Skeletal muscle satellite cell (primary cell): ENCODE results near the gene ARAF. TPM values are rescaled to one million over a fixed set of nuclear protein-coding genes. Genes with fewer than 3 reads are reported as not detected.
"Not testable (repeated sequence)": the region's sequence is repeated elsewhere in the genome, so short reads cannot be mapped to it uniquely, and the experiment has no call there.

Experiments used
- H3K27me3 ChIP-seq: 2 replicates; pipeline ENCODE4 v1.7.0; 2013; ENCODE audit warnings: low read length; ENCODE audit not compliant: control insufficient read depth, insufficient read depth
- H3K36me3 ChIP-seq: 2 replicates; pipeline ENCODE4 v1.7.0; 2013; ENCODE audit warnings: mild to moderate bottlenecking, control low read depth, low read length; ENCODE audit not compliant: insufficient read depth
- H3K4me1 ChIP-seq: 2 replicates; pipeline ENCODE4 v1.7.0; 2013; ENCODE audit warnings: low read length; ENCODE audit not compliant: control insufficient read depth, insufficient read depth
- H3K4me2 ChIP-seq: 2 replicates; pipeline ENCODE4 v1.7.0; 2013; ENCODE audit warnings: mild to moderate bottlenecking, low read length
- H3K4me3 ChIP-seq: 2 replicates; pipeline ENCODE4 v1.7.0; 2013; ENCODE audit warnings: low read length
- H3K9ac ChIP-seq: 2 replicates; pipeline ENCODE4 v1.7.0; 2013; ENCODE audit warnings: mild to moderate bottlenecking, low read depth, low read length, moderate library complexity
- H3K9me3 ChIP-seq: replicated peaks from 2 replicates; pipeline ENCODE4 v1.7.0; 2013; ENCODE audit warnings: mild to moderate bottlenecking, control low read depth, low read length
- total RNA-seq: library from RNA; depleted of rRNA; stranded (reverse); fragments of >200 nt; gene quantifications from 2 replicates; pipeline ENCODE4 v1.2.3, GENCODE V29; 2012; rRNA removed

The ARAF gene
- total RNA-seq, result 10.6 and 19.9 TPM in 2 replicates

GRCh38 chrX:47560934-47561658 is at the start of gene ARAF:
TSS of gene ARAF (plus strand) at chrX:47561205. CDS start at chrX:47562968, 1,763 bp downstream.
- peak within 1 kb of the TSS; percentile 90 for H3K4me2 ChIP-seq
- H3K27me3 ChIP-seq, result no peaks in the 10 kb centered on the region
- peak within 1 kb of the TSS; percentile 84 for H3K4me3 ChIP-seq
- peaks cover 18% of the 10 kb centered on the region for H3K4me1 ChIP-seq
- H3K9me3 ChIP-seq, result no peaks in the 10 kb centered on the region
- H3K36me3 ChIP-seq, result peaks cover 18% of the 10 kb centered on the region
- H3K9ac ChIP-seq, result peak within 1 kb of the TSS; percentile 94

- Histone ChIP-seq H3K4me2 (peak overlapping the region; percentile 61), H3K4me1 (peaks cover 18% of the 10 kb centered on the region), H3K4me3 (peak overlapping the region; percentile 51), H3K9ac (peak overlapping the region; percentile 67)
- not testable (repeated sequence) for H3K36me3 ChIP-seq, H3K9me3 ChIP-seq, H3K27me3 ChIP-seq
Measured at GRCh38 chrX:47512383-47512782, 48.6 kb upstream of the ARAF start.

- peaks cover 25% of the 10 kb centered on the region for H3K4me1 ChIP-seq
- H3K4me3 ChIP-seq, result peak overlapping the region; percentile 37
- H3K9ac ChIP-seq, result peak overlapping the region; percentile 67
- H3K9me3 ChIP-seq, H3K27me3 ChIP-seq, H3K36me3 ChIP-seq: not testable (repeated sequence)
- peak overlapping the region; percentile 57 for H3K4me2 ChIP-seq
Measured at GRCh38 chrX:47513034-47513965, 47.7 kb upstream of the ARAF start.

GRCh38 chrX:47514533-47515235 is 46.3 kb upstream of the ARAF start:
- Histone ChIP-seq H3K4me1 (peaks cover 27% of the 10 kb centered on the region), H3K9ac (peak overlapping the region; percentile 34), H3K27me3 (no peaks in the 10 kb centered on the region), H3K4me2 (no peak overlapping the region), H3K4me3 (no peak overlapping the region), H3K9me3 (no peaks in the 10 kb centered on the region), H3K36me3 (no peaks in the 10 kb centered on the region)

GRCh38 chrX:47515941-47516665 is 44.9 kb upstream of the ARAF start:
- H3K9ac ChIP-seq, result no peak overlapping the region
- H3K27me3 ChIP-seq, result no peaks in the 10 kb centered on the region
- H3K9me3 ChIP-seq, result no peaks in the 10 kb centered on the region
- peaks cover 27% of the 10 kb centered on the region for H3K4me1 ChIP-seq
- no peak overlapping the region for H3K4me3 ChIP-seq
- H3K4me2 ChIP-seq, result no peak overlapping the region
- H3K36me3 ChIP-seq, result no peaks in the 10 kb centered on the region

- Histone ChIP-seq H3K4me3 (no peak overlapping the region), H3K36me3 (no peaks in the 10 kb centered on the region), H3K9me3 (no peaks in the 10 kb centered on the region), H3K4me1 (peaks cover 27% of the 10 kb centered on the region), H3K27me3 (no peaks in the 10 kb centered on the region), H3K4me2 (no peak overlapping the region), H3K9ac (no peak overlapping the region)
Measured at GRCh38 chrX:47518144-47518543, 42.9 kb upstream of the ARAF start.

GRCh38 chrX:47523297-47523696 is 37.7 kb upstream of the ARAF start:
- H3K9me3 ChIP-seq, result no peaks in the 10 kb centered on the region
- peak overlapping the region; percentile 80 for H3K4me2 ChIP-seq
- H3K4me1 ChIP-seq, result peaks cover 2% of the 10 kb centered on the region
- no peaks in the 10 kb centered on the region for H3K27me3 ChIP-seq
- H3K9ac ChIP-seq, result peak overlapping the region; percentile 73
- H3K36me3 ChIP-seq, result no peaks in the 10 kb centered on the region
- peak overlapping the region; percentile 65 for H3K4me3 ChIP-seq

- H3K9me3 ChIP-seq, result no peaks in the 10 kb centered on the region
- H3K27me3 ChIP-seq, result no peaks in the 10 kb centered on the region
- H3K4me1 ChIP-seq, result no peaks in the 10 kb centered on the region
- peak overlapping the region; percentile 73 for H3K9ac ChIP-seq
- peak overlapping the region; percentile 65 for H3K4me3 ChIP-seq
- H3K36me3 ChIP-seq, result no peaks in the 10 kb centered on the region
- H3K4me2 ChIP-seq, result peak overlapping the region; percentile 80
Measured at GRCh38 chrX:47523713-47524166, 37.3 kb upstream of the ARAF start.

DNA sequence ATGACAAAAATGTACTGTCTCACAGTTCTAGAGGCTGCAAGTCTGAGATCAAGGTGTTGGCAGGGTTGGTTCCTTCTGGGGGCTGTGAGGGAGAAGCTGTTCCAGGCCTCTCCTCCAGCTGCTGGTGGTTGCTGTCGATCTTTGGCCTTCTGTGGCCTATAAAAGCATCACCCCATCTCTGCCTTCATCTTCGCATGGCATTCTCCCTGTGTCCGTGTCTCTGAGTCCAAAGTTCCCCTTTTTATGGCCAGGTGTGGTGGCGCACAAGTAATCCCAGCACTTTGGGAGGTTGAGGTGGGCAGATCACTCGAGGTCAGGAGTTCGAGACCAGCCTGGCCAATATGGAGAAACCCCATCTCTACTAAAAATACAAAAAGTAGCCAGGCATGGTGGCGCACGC is 31.5 kb upstream of the ARAF start:
- no peak overlapping the region for H3K4me2 ChIP-seq
- no peaks in the 10 kb centered on the region for H3K27me3 ChIP-seq
- no peaks in the 10 kb centered on the region for H3K36me3 ChIP-seq
- no peaks in the 10 kb centered on the region for H3K4me1 ChIP-seq
- no peaks in the 10 kb centered on the region for H3K9me3 ChIP-seq
- H3K9ac ChIP-seq, result no peak overlapping the region
- no peak overlapping the region for H3K4me3 ChIP-seq

DNA sequence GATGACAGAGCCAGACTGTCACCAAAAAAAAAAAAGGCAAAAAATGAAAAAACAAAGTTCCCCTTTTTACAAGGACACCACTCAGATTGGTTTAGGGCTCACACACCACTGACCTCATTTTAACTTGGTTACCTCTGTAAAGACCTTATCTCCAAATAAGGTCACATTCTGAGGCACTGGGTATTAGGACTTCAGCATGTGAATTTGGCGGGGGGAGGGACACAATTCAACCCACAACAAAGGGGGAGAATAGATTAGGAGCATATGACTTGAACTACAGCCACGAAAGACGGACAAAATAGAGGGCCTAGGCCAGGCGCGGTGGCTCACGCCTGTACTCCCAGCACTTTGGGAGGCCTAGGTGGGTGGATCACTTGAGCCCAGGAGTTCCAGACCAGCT is 31.0 kb upstream of the ARAF start:
- H3K9ac ChIP-seq, result no peak overlapping the region
- H3K36me3 ChIP-seq, result no peaks in the 10 kb centered on the region
- no peak overlapping the region for H3K4me2 ChIP-seq
- H3K27me3 ChIP-seq, result no peaks in the 10 kb centered on the region
- no peaks in the 10 kb centered on the region for H3K9me3 ChIP-seq
- H3K4me3 ChIP-seq, result no peak overlapping the region
- H3K4me1 ChIP-seq, result no peaks in the 10 kb centered on the region
